HEK293T (cell line): ENCODE results near the gene SLC5A9.

Experiments used
- BHLHE40 ChIP-seq: fragments of 450-650 bp; IDR thresholded peaks from 2 replicates; pipeline ENCODE4 v1.6.1; 2016; ENCODE audit warnings: mild to moderate bottlenecking, moderate library complexity, borderline replicate concordance
- LEF1 ChIP-seq: fragments of 450-650 bp; IDR thresholded peaks from 2 replicates; pipeline ENCODE4 v1.6.1; 2017; ENCODE audit warnings: mild to moderate bottlenecking, borderline replicate concordance
- SP1 ChIP-seq: fragments of 450-650 bp; IDR thresholded peaks from 2 replicates; pipeline ENCODE4 v1.6.1; 2017
- SUZ12 ChIP-seq: fragments of 450-650 bp; IDR thresholded peaks from 2 replicates; pipeline ENCODE4 v1.6.1; 2016; ENCODE audit warnings: mild to moderate bottlenecking
- ZNF384 ChIP-seq: fragments of 450-650 bp; IDR thresholded peaks from 2 replicates; pipeline ENCODE4 v1.6.1; 2016

DNA sequence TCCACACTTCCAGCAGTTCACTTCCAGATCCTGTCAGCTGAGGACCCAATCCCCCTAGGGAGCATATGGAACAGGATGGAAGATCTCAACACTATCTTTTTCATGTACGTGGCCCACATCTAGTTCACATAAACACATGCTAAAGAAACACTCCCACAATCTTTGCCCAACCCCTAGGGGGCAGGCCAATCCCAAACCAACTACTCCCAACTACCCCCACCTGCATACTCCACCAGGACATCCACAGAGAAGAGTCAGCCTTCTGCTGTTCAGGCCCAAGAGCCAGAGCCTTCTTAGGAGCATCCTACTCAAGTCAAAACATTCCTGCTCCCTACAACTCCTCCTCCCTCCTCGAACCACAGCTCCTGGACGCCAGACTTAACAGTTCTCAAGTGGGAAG lies 5.6 kb upstream of the SLC5A9 start:
- no peak for TF ChIP-seq BHLHE40
- TF ChIP-seq SP1: no peak
- TF ChIP-seq SUZ12: no peak
- TF ChIP-seq ZNF384: no peak
- no peak for TF ChIP-seq LEF1
